NT2/D1 (cell line): Measurements from ENCODE around the gene KRT35.

Experiments
- SUZ12 ChIP-seq: IDR thresholded peaks from 2 replicates; pipeline ENCODE4 v1.6.1; 2011; ENCODE audit not compliant: insufficient read length, insufficient read depth; ENCODE audit errors: extremely low read depth
- YY1 ChIP-seq: IDR thresholded peaks from 2 replicates; pipeline ENCODE4 v1.6.1; 2011; ENCODE audit not compliant: insufficient read length, insufficient read depth
- ZNF274 ChIP-seq: IDR thresholded peaks from 2 replicates; pipeline ENCODE4 v1.6.1; 2011; ENCODE audit warnings: mild to moderate bottlenecking, low read depth, low read length

DNA sequence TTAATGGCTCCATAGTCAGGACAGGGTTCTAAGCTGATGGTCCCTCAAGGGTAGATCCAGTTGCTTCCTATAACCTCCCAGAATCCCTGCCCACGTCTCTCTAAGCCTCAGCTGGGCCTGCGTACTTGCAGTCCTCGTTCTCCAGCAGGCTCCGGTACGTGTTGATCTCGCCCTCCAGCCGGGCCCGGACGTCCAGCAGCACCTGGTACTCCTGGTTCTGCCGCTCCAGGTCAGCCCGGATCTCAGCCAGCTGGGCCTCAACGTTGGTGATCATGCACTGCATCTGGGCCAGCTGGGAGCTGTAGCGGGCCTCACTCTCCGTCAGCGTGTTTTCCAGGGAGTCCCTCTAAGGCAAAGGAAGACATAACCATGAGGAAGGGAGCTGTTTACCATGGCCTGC is 18.2 kb downstream of the KRT35 start:
- TF ChIP-seq SUZ12 (no peak), ZNF274 (no peak), YY1 (no peak)
